Nephron progenitor cell (in vitro differentiated cells): ENCODE measurements around the gene RELL1.
A peak's percentile ranks its signal among the peaks of the same experiment; 100 is the strongest.

Experiments
- DNase-seq: peaks from one replicate; pipeline ENCODE4 v3.0.0; 2021
- H3K27ac Mint-ChIP-seq: 2 replicates; pipeline ENCODE4 v1.8.0; 2021; ENCODE audit warnings: mild to moderate bottlenecking, moderate library complexity, mixed read lengths
- H3K27me3 Mint-ChIP-seq: 2 replicates; pipeline ENCODE4 v1.8.0; 2021; ENCODE audit warnings: mild to moderate bottlenecking, low read depth, mixed read lengths; ENCODE audit not compliant: poor library complexity
- H3K36me3 Mint-ChIP-seq: 2 replicates; pipeline ENCODE4 v1.8.0; 2021; ENCODE audit warnings: low read depth, mixed read lengths
- H3K4me1 Mint-ChIP-seq: 2 replicates; pipeline ENCODE4 v1.8.0; 2021; ENCODE audit warnings: mixed read lengths
- H3K4me3 Mint-ChIP-seq: 2 replicates; pipeline ENCODE4 v1.8.0; 2021; ENCODE audit warnings: mild to moderate bottlenecking, moderate library complexity, mixed read lengths
- H3K9me3 Mint-ChIP-seq: 2 replicates; pipeline ENCODE4 v1.8.0; 2021; ENCODE audit warnings: mild to moderate bottlenecking, moderate library complexity, mixed read lengths
- CTCF ChIP-seq: fragments of 200-600 bp; sonication (generic); IDR thresholded peaks from 2 replicates; pipeline ENCODE4 v1.5.0; 2021; ENCODE audit warnings: antibody characterized with exemption

RELL1 gene

GRCh38 chr4:37628977-37629609, 57.1 kb downstream of the RELL1 start:
- Mint-ChIP-seq H3K27me3 (no peaks in the 10 kb centered on the region), H3K36me3 (peaks cover 33% of the 10 kb centered on the region), H3K4me3 (no peak overlapping the region), H3K9me3 (no peaks in the 10 kb centered on the region), H3K4me1 (peaks cover 16% of the 10 kb centered on the region), H3K27ac (peak overlapping the region; percentile 26)
- no peak for DNase-seq
- no peak for TF ChIP-seq CTCF

GRCh38 chr4:37627263-37627662, 58.9 kb downstream of the RELL1 start:
- Mint-ChIP-seq H3K9me3 (no peaks in the 10 kb centered on the region), H3K4me1 (peaks cover 23% of the 10 kb centered on the region), H3K27me3 (no peaks in the 10 kb centered on the region), H3K4me3 (no peak overlapping the region), H3K27ac (peak overlapping the region; percentile 68), H3K36me3 (peaks cover 35% of the 10 kb centered on the region)
- TF ChIP-seq CTCF, result no peak
- DNase-seq, result no peak

GRCh38 chr4:37625499-37625898, 60.7 kb downstream of the RELL1 start:
- TF ChIP-seq CTCF, result no peak
- DNase-seq, result no peak
- Mint-ChIP-seq H3K9me3 (no peaks in the 10 kb centered on the region), H3K4me1 (peaks cover 23% of the 10 kb centered on the region), H3K27ac (no peak overlapping the region), H3K36me3 (peaks cover 22% of the 10 kb centered on the region), H3K27me3 (no peaks in the 10 kb centered on the region), H3K4me3 (no peak overlapping the region)

GRCh38 chr4:37623940-37624339, 62.2 kb downstream of the RELL1 start:
- Mint-ChIP-seq H3K36me3 (peaks cover 8% of the 10 kb centered on the region), H3K4me1 (peaks cover 23% of the 10 kb centered on the region), H3K9me3 (no peaks in the 10 kb centered on the region), H3K27me3 (no peaks in the 10 kb centered on the region), H3K4me3 (no peak overlapping the region), H3K27ac (peak overlapping the region; percentile 93)
- DNase-seq, result no peak
- TF ChIP-seq CTCF, result no peak

- H3K9me3 Mint-ChIP-seq, result no peaks in the 10 kb centered on the region
- peaks cover 7% of the 10 kb centered on the region for H3K36me3 Mint-ChIP-seq
- DNase-seq, result no peak
- no peak for TF ChIP-seq CTCF
- H3K27ac Mint-ChIP-seq, result no peak overlapping the region
- H3K4me3 Mint-ChIP-seq, result no peak overlapping the region
- peaks cover 23% of the 10 kb centered on the region for H3K4me1 Mint-ChIP-seq
- no peaks in the 10 kb centered on the region for H3K27me3 Mint-ChIP-seq
Measured at GRCh38 chr4:37623125-37623524, 63.1 kb downstream of the RELL1 start.

- Mint-ChIP-seq H3K9me3 (no peaks in the 10 kb centered on the region), H3K27me3 (no peaks in the 10 kb centered on the region), H3K27ac (no peak overlapping the region), H3K4me1 (peaks cover 7% of the 10 kb centered on the region), H3K36me3 (peaks cover 7% of the 10 kb centered on the region), H3K4me3 (no peak overlapping the region)
- DNase-seq, result no peak
- no peak for TF ChIP-seq CTCF
Measured at GRCh38 chr4:37620176-37620575, 66.0 kb downstream of the RELL1 start.
